Inflammatory macrophage treated with lipopolysaccharide for 1 hour (primary cell): ENCODE results near the gene PTBP1.
A peak's percentile ranks its signal among the peaks of the same experiment; 100 is the strongest.

Source experiments
- DNase-seq, 2 donors: peaks; one replicate each; pipeline ENCODE4 v3.0.0-alpha.2; 2020 to 2022

PTBP1 gene

GRCh38 chr19:796692-797527 lies at the start of gene PTBP1:
Gene PTBP1 (plus strand): TSS chr19:797452. CDS start chr19:797498, 46 bp downstream.
- peak; percentile 100 for DNase-seq

- DNase-seq, result no peak
Observed at GRCh38 chr19:748274-748598, 49.0 kb upstream of the PTBP1 start.

- DNase-seq, result no peak
Observed at GRCh38 chr19:749811-750210, 47.4 kb upstream of the PTBP1 start.

GRCh38 chr19:750640-751423 lies 46.4 kb upstream of the PTBP1 start, which contains the start of gene MISP:
Gene MISP (plus strand): TSS chr19:751112. CDS start chr19:756947, 5,835 bp downstream.
- DNase-seq, result no peak

GRCh38 chr19:751501-752341 lies 45.5 kb upstream of the PTBP1 start:
- DNase-seq, result peak; percentile 65 to 72

- DNase-seq, result peak; percentile 88 to 92
Observed at GRCh38 chr19:752652-753517, 44.4 kb upstream of the PTBP1 start.

- DNase-seq, result no peak
Observed at GRCh38 chr19:754530-754929, 42.7 kb upstream of the PTBP1 start.

- no peak for DNase-seq
Observed at GRCh38 chr19:755063-755462, 42.2 kb upstream of the PTBP1 start.

GRCh38 chr19:756236-756635 lies 41.0 kb upstream of the PTBP1 start:
- DNase-seq, result peak; percentile 35 to 40

GRCh38 chr19:756821-757688 lies 40.2 kb upstream of the PTBP1 start:
- DNase-seq, result no peak

GRCh38 chr19:757811-758668 lies 39.2 kb upstream of the PTBP1 start:
- DNase-seq, result no peak

- DNase-seq, result no peak
Observed at GRCh38 chr19:763181-763580, 34.1 kb upstream of the PTBP1 start.

- no peak for DNase-seq
Observed at GRCh38 chr19:763869-764268, 33.4 kb upstream of the PTBP1 start.

GRCh38 chr19:764301-764700 lies 33.0 kb upstream of the PTBP1 start:
- no peak for DNase-seq

GRCh38 chr19:765179-765738 lies 32.0 kb upstream of the PTBP1 start:
- no peak for DNase-seq

GRCh38 chr19:768424-768823 lies 28.8 kb upstream of the PTBP1 start:
- DNase-seq, result no peak

- DNase-seq, result no peak
Observed at GRCh38 chr19:769616-770015, 27.6 kb upstream of the PTBP1 start.

- peak; percentile 54 to 56 for DNase-seq
Observed at GRCh38 chr19:771332-771785, 25.9 kb upstream of the PTBP1 start.

- no peak for DNase-seq
Observed at GRCh38 chr19:772063-772462, 25.2 kb upstream of the PTBP1 start.
